IMR-90 (cell line): ENCODE results near the gene EXOC6B. TPM values are rescaled to one million over a fixed set of nuclear protein-coding genes. Genes with fewer than 3 reads are reported as not detected.

ENCODE experiments used
- ATAC-seq: fragments of 200-7000 bp; cut with Tn5 transposase; 2 replicates; pipeline ENCODE4 v1.9.1; 2020; ENCODE audit warnings: low read depth, mild to moderate bottlenecking, moderate library complexity
- BruUV-seq: library from RNA; stranded (reverse); fragments of 400-500 nt; replicated peaks from 2 replicates; lab custom pipeline; 2021; lab: Mats Ljungman, UMichigan
- CTCF ChIA-PET: fragments of 300-600 bp; formaldehyde crosslinking; extraction: SDS; loops from one replicate; lab custom pipeline; 2021; ENCODE audit warnings: antibody characterized with exemption; lab: Yijun Ruan, JAX
- POLR2A ChIA-PET: fragments of 300-600 bp; sonication (Branson Sonifier 250); formaldehyde crosslinking; loops from one replicate; lab custom pipeline; 2022; ENCODE audit warnings: antibody characterized with exemption; ENCODE audit not compliant: unreplicated experiment; lab: Charles Lee
- DNase-seq: peaks from one replicate; pipeline ENCODE4 v3.0.0; 2013
- H2AFZ ChIP-seq: replicated peaks from 2 replicates; pipeline ENCODE3; 2013; ENCODE audit warnings: low read length, mild to moderate bottlenecking; ENCODE audit not compliant: poor library complexity
- H2AK5ac ChIP-seq: 2 replicates; pipeline ENCODE4 v1.6.1; 2013; ENCODE audit warnings: low read depth, low read length, inconsistent platforms
- H2AK9ac ChIP-seq: replicated peaks from 2 replicates; pipeline ENCODE3; 2013; ENCODE audit warnings: mild to moderate bottlenecking, low read depth, low read length, moderate library complexity; ENCODE audit not compliant: poor library complexity
- H2BK120ac ChIP-seq: 2 replicates; pipeline ENCODE4 v1.6.1; 2013; ENCODE audit warnings: low read depth, low read length, inconsistent platforms
- H2BK15ac ChIP-seq: 3 replicates; pipeline ENCODE4 v1.6.1; 2013; ENCODE audit warnings: low read depth, low read length, inconsistent platforms
- H2BK20ac ChIP-seq: 2 replicates; pipeline ENCODE4 v1.6.1; 2013; ENCODE audit warnings: low read depth, mild to moderate bottlenecking, inconsistent platforms, low read length, moderate library complexity
- H2BK5ac ChIP-seq: 2 replicates; pipeline ENCODE4 v1.6.1; 2013; ENCODE audit warnings: mild to moderate bottlenecking, low read depth, low read length, inconsistent platforms; ENCODE audit not compliant: poor library complexity, severe bottlenecking
- H3K14ac ChIP-seq: replicated peaks from 2 replicates; pipeline ENCODE4 v1.6.1; 2013; ENCODE audit warnings: low read depth, low read length, inconsistent platforms
- H3K18ac ChIP-seq: 2 replicates; pipeline ENCODE4 v1.6.1; 2013; ENCODE audit warnings: low read depth, low read length, control low read depth
- H3K23ac ChIP-seq: 2 replicates; pipeline ENCODE4 v1.6.1; 2013; ENCODE audit warnings: low read depth, low read length, inconsistent platforms
- H3K27ac ChIP-seq: 2 replicates; pipeline ENCODE4 v1.5.1; 2013; ENCODE audit warnings: mild to moderate bottlenecking, control low read depth, low read length; ENCODE audit not compliant: insufficient read depth
- H3K27me3 ChIP-seq: 2 replicates; pipeline ENCODE4 v1.6.1; 2013; ENCODE audit warnings: low read length; ENCODE audit not compliant: control insufficient read depth, insufficient read depth
- H3K36me3 ChIP-seq: 2 replicates; pipeline ENCODE4 v1.6.1; 2013; ENCODE audit warnings: low read length, mixed read lengths; ENCODE audit not compliant: control insufficient read depth, insufficient read depth
- H3K4ac ChIP-seq: 2 replicates; pipeline ENCODE4 v1.6.1; 2013; ENCODE audit warnings: low read depth, low read length, inconsistent platforms
- H3K4me1 ChIP-seq: 2 replicates; pipeline ENCODE4 v1.6.1; 2013; ENCODE audit warnings: low read length, mixed read lengths; ENCODE audit not compliant: control insufficient read depth, insufficient read depth
- H3K4me2 ChIP-seq: 2 replicates; pipeline ENCODE4 v1.6.1; 2013; ENCODE audit warnings: low read depth, mild to moderate bottlenecking, control low read depth, low read length, moderate library complexity
- H3K4me3 ChIP-seq: 2 replicates; pipeline ENCODE4 v1.5.1; 2013; ENCODE audit warnings: low read depth, mild to moderate bottlenecking, control low read depth, low read length, moderate library complexity; ENCODE audit not compliant: insufficient read depth
- H3K56ac ChIP-seq: 2 replicates; pipeline ENCODE4 v1.6.1; 2013; ENCODE audit warnings: low read length, inconsistent platforms; ENCODE audit not compliant: insufficient read depth; ENCODE audit errors: extremely low read depth
- H3K79me1 ChIP-seq, 2 experiments: 2 replicates each; pipeline ENCODE4 v1.6.1; 2013; ENCODE audit warnings: low read length in 2 of 2, inconsistent platforms in 1 of 2, low read depth in 1 of 2
- H3K9ac ChIP-seq: 2 replicates; pipeline ENCODE4 v1.6.1; 2013; ENCODE audit warnings: low read depth, low read length, control low read depth
- H3K9me1 ChIP-seq: 2 replicates; pipeline ENCODE4 v1.6.1; 2013; ENCODE audit warnings: low read length, inconsistent platforms; ENCODE audit not compliant: insufficient read depth
- H3K9me3 ChIP-seq: 2 replicates; pipeline ENCODE4 v1.6.1; 2013; ENCODE audit warnings: low read length; ENCODE audit not compliant: control insufficient read depth, insufficient read depth
- H4K20me1 ChIP-seq: 2 replicates; pipeline ENCODE4 v1.6.1; 2013; ENCODE audit warnings: low read length, inconsistent platforms; ENCODE audit not compliant: insufficient read depth
- H4K5ac ChIP-seq: 2 replicates; pipeline ENCODE4 v1.6.1; 2013; ENCODE audit warnings: mild to moderate bottlenecking, low read depth, low read length, control low read depth
- H4K8ac ChIP-seq, 2 experiments: 2 replicates each; pipeline ENCODE4 v1.6.1; 2013; ENCODE audit warnings: low read depth in 2 of 2, low read length in 2 of 2, control low read depth in 1 of 2, inconsistent platforms in 1 of 2
- H4K91ac ChIP-seq: 2 replicates; pipeline ENCODE4 v1.6.1; 2013; ENCODE audit warnings: low read depth, low read length, inconsistent platforms; ENCODE audit not compliant: insufficient read depth
- BHLHE40 ChIP-seq: fragments of 150-350 bp; IDR thresholded peaks from 2 replicates; pipeline ENCODE4 v1.6.1; 2016; ENCODE audit warnings: mild to moderate bottlenecking, low read depth, low read length
- CEBPB ChIP-seq: IDR thresholded peaks from 2 replicates; pipeline ENCODE4 v1.6.1; 2012; ENCODE audit warnings: low read depth, low read length, improper control_type of control experiment
- CHD1 ChIP-seq: IDR thresholded peaks from 2 replicates; pipeline ENCODE4 v1.6.1; 2012; ENCODE audit warnings: low read depth, low read length, improper control_type of control experiment
- CTCF ChIP-seq: conservative IDR thresholded peaks from 2 replicates; pipeline ENCODE4 v1.5.1; 2012; ENCODE audit warnings: mild to moderate bottlenecking, low read depth, low read length, improper control_type of control experiment
- ELK1 ChIP-seq: fragments of 150-350 bp; IDR thresholded peaks from 2 replicates; pipeline ENCODE4 v1.6.1; 2016; ENCODE audit warnings: low read depth, mild to moderate bottlenecking, low read length, moderate library complexity, borderline replicate concordance
- FOS ChIP-seq: fragments of 150-350 bp; IDR thresholded peaks from 2 replicates; pipeline ENCODE4 v1.6.1; 2016; ENCODE audit warnings: low read depth, low read length
- MAFK ChIP-seq: IDR thresholded peaks from 2 replicates; pipeline ENCODE4 v1.6.1; 2012; ENCODE audit warnings: low read depth, low read length, improper control_type of control experiment
- MXI1 ChIP-seq: IDR thresholded peaks from 2 replicates; pipeline ENCODE4 v1.6.1; 2012; ENCODE audit warnings: low read depth, mild to moderate bottlenecking, low read length, moderate library complexity, borderline replicate concordance
- RAD21 ChIP-seq: IDR thresholded peaks from 2 replicates; pipeline ENCODE4 v1.6.1; 2012; ENCODE audit warnings: low read length, improper control_type of control experiment
- RCOR1 ChIP-seq: IDR thresholded peaks from 2 replicates; pipeline ENCODE4 v1.6.1; 2012; ENCODE audit warnings: mild to moderate bottlenecking, low read length, improper control_type of control experiment; ENCODE audit not compliant: insufficient replicate concordance
- SMC3 ChIP-seq: fragments of 150-350 bp; IDR thresholded peaks from 2 replicates; pipeline ENCODE4 v1.6.1; 2016; ENCODE audit warnings: low read depth, mild to moderate bottlenecking, antibody characterized with exemption, low read length, moderate library complexity
- USF2 ChIP-seq: fragments of 150-350 bp; IDR thresholded peaks from 2 replicates; pipeline ENCODE4 v1.6.1; 2017; ENCODE audit warnings: mild to moderate bottlenecking, antibody characterized with exemption, low read length, low read depth
- WGBS, 2 experiments: methylation state at CpG; one replicate each; pipeline versions ENCODE4 v1.1.5 to v1.1.7; 2013; ENCODE audit warnings: missing lambda C conversion rate in 2 of 2; ENCODE audit not compliant: insufficient read length in 1 of 2; ENCODE audit errors: extremely low coverage in 2 of 2; 5-methylcytosine and 5-hydroxymethylcytosine counted together
- dilution Hi-C: fragments of 300-500 bp; cut with HindIII; formaldehyde crosslinking; loops from one replicate; pipeline ENCODE4 v1.14.3; 2018; ENCODE audit warnings: low sequenced_read_pairs; ENCODE audit not compliant: unreplicated experiment
- in situ Hi-C: fragments of 300-500 bp; cut with MboI; formaldehyde crosslinking; loops from 3 replicates; pipeline ENCODE4 v1.14.3; 2019; ENCODE audit warnings: low sequenced_read_pairs, inconsistent platforms, mixed read lengths
- intact Hi-C: fragments of 100-400 bp; cut with micrococcal nuclease; formaldehyde crosslinking; loops from 2 replicates; pipeline ENCODE4 v1.10.0; 2022
- polyA plus RNA-seq, 3 experiments: library from polyadenylated mRNA; depleted of rRNA; stranded (reverse); fragments of >200 nt; gene quantifications; 2 replicates each; pipeline ENCODE4 v1.2.3, GENCODE V29; 2012; ENCODE audit warnings: low replicate concordance in 1 of 3
- total RNA-seq: library from RNA; depleted of rRNA; stranded (reverse); fragments of >200 nt; gene quantifications from 2 replicates; pipeline ENCODE4 v1.2.3, GENCODE V29; 2012

The EXOC6B gene
- total and polyA plus RNA-seq, 2 of the 4 experiments (the other 2 are of a cell fraction), result 10.2 to 29.4 TPM

- in situ Hi-C loops, result no loop called here
- Histone ChIP-seq H4K5ac (no peak overlapping the region), H3K4ac (no peak overlapping the region), H3K4me1 (peaks cover 2% of the 10 kb centered on the region; the same call in 1 of the 2 replicates), H3K79me1 (peaks cover 0 to 2% of the 10 kb centered on the region in 2 experiments; a peak in 2 of 4 replicates), H3K14ac (no peak overlapping the region), H3K23ac (no peak overlapping the region), H3K4me3 (no peak overlapping the region), H3K4me2 (no peak overlapping the region), H3K9me1 (no peaks in the 10 kb centered on the region), H3K56ac (no peak overlapping the region), H2AK9ac (no peak overlapping the region), H3K27ac (no peak overlapping the region), H3K9me3 (no peaks in the 10 kb centered on the region), H2AK5ac (no peak overlapping the region), H3K18ac (no peak overlapping the region), H4K91ac (no peak overlapping the region), H2BK5ac (no peak overlapping the region), H2BK20ac (no peak overlapping the region), H2BK15ac (no peak overlapping the region), H3K27me3 (no peaks in the 10 kb centered on the region), H4K20me1 (no peaks in the 10 kb centered on the region), H2BK120ac (no peak overlapping the region), H4K8ac (no peak overlapping the region), H3K36me3 (no peaks in the 10 kb centered on the region), H3K9ac (no peak overlapping the region), H2AFZ (no peak overlapping the region)
- no TSS peak for BruUV-seq
- no peak for TF ChIP-seq FOS
- TF ChIP-seq USF2, result no peak
- TF ChIP-seq CHD1, result no peak
- TF ChIP-seq ELK1, result no peak
- TF ChIP-seq RAD21, result no peak
- no peak for TF ChIP-seq RCOR1
- no peak for TF ChIP-seq MAFK
- no peak for TF ChIP-seq BHLHE40
- TF ChIP-seq SMC3, result no peak
- TF ChIP-seq CTCF, result no peak
- no peak for TF ChIP-seq MXI1
- TF ChIP-seq CEBPB, result no peak
- dilution Hi-C loops, result no loop called here
- no peak for DNase-seq
- no CpG with 5 or more reads among the region's 2 CpGs for WGBS, 2 experiments
- ChIA-PET POLR2A (no interaction called here), CTCF (interaction anchor here (0.6 kb wide), 1 partner anchor 21 kb away, joined by 3 read pairs; no protein-coding TSS in a partner anchor)
- intact Hi-C loops, result no loop called here
- ATAC-seq, result no peak
Observed at GRCh38 chr2:72538486-72538885, 287.3 kb downstream of the EXOC6B start.
